SIG-M5 treated with dmso at 0.1 percent for 504 hours (cell line): ENCODE results near the gene TIMP2.
A peak's percentile ranks its signal among the peaks of the same experiment; 100 is the strongest.
"Not testable (repeated sequence)": the region's sequence is repeated elsewhere in the genome, so short reads cannot be mapped to it uniquely, and the experiment has no call there.

Experiments
- DNase-seq: peaks from one replicate; lab custom pipeline; 2025; ENCODE audit not compliant: unreplicated experiment; lab: John Stamatoyannopoulos, UW

TIMP2 gene

DNA sequence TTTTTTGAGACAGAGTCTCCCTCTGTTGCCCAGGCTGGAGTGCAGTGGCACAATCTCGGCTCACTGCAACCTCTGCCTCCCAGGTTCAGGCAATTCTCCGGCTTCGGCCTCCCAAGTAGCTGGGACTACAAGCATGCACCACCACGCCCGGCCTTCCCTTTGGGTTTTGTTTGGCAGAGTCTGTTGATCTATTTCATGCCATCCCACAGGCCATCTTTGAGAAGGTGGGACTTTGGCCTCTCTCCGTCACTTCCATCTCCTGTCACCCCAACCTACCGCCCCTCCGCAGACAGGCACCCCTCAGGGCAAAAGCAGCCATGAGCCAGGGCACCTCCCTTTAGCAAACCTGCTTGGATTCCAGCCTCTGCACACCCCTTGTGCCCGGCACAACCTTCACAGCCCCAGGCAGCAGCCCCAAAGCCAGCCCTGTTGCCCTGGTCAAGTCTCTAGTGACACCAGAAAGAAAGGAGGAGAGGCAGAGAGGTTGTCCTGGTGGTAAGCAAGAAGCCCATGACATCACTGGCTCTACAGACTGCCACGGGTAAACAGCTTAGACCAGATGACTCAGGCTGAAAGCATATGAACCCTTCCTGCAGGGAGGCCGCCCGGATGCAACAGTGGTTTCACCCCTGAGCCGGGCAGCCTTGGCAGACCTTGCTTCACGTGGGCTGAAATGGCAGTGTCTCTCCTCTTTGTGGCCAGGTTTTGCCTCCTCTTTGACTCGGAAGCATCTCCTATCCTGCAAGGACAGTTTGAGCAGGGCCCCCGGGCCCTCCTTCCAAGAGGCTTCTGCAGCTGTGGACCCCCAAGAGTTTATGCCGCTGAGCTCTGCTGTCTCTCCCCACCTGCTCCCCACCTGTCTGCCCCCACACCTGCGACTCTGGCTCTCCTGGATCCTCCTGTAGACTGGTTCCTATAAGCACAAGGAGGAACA, 8.1 kb upstream of the TIMP2 start:
- peak; percentile 84 for DNase-seq

DNA sequence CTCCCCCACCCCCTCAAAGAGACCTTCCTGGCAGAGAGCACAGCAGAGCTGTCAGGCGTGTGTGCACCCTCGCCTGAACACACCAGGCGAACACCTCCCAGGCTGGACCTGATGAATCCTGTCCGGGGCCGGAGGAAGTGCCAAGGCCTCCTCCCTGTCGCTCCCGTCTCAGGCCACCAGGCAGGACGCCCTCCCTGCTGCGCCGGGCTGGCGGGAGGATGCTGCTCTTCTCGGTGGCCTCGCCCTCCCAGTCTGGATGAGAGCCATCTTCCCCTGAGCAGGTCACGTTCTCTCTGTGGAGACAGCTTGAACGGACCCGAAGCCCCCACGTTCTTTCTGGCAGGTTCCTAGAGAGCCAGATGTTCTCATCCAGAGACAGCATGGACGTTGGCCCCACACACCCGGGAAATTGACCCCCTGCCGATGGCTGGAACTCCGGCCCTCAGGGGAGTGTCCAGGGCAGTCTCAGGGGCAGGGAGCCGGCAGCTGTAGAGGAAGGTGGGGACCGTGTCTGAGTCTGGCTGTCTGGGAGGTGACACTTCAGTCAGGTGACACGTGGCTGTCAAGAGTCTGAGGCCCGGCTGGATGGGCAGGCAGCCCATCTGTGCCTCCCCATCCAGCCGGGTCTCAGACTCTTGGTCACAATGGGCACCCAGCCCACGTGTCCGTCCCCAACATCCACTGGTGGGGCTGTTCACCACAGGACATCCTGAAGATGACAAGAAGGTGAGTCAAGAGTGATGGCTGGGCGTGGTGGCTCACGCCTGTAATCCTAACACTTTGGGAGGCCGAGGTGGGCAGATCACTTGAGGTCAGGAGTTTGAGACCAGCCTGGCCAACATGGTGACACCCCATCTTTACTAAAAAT, 5.0 kb upstream of the TIMP2 start:
- no peak for DNase-seq

- DNase-seq = no peak
These were observed 722 bp upstream of the TIMP2 start for GRCh38 chr17:78925662-78926555.

GRCh38 chr17:78924481-78925151, 571 bp downstream of the TIMP2 start:
- no peak for DNase-seq

DNA sequence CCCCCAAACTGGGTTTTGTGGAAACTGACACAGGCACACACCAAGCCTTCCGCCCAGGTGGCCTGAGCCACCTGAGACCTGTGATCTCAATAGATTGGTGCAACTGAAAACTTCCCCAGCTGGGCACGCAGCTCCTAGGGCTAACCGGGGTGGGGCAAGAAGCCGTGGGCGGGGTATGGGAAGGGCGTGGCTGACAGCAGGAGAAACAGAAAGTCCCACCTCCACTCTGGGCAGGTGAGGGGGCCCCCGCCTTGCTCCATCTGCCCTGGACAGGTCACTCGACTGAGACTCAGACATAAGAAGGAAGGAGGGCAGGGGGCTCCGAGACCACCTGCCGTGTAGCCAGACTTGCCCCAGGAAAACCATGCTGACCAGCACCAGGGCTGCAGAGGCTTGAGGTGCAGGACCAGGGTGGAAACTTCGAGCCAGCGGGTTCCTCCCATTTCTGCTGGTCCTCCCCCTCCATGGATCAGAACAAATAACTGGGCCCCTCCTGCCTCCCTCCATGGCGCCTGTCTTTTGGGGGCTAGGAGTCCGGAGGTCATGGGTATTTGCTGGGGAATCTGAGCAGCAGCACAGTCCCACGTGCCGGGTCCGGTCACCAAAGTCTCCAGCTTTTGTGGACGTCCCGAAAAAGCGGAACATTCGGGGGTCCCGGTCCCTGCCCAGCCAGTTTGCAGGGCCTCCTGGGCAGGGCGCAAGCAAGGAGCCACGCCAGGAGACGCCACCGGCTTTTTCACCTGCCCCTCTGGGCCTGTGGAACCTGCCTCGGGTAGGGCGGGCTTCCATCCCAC, 1.3 kb downstream of the TIMP2 start:
- peak; percentile 52 for DNase-seq

DNA sequence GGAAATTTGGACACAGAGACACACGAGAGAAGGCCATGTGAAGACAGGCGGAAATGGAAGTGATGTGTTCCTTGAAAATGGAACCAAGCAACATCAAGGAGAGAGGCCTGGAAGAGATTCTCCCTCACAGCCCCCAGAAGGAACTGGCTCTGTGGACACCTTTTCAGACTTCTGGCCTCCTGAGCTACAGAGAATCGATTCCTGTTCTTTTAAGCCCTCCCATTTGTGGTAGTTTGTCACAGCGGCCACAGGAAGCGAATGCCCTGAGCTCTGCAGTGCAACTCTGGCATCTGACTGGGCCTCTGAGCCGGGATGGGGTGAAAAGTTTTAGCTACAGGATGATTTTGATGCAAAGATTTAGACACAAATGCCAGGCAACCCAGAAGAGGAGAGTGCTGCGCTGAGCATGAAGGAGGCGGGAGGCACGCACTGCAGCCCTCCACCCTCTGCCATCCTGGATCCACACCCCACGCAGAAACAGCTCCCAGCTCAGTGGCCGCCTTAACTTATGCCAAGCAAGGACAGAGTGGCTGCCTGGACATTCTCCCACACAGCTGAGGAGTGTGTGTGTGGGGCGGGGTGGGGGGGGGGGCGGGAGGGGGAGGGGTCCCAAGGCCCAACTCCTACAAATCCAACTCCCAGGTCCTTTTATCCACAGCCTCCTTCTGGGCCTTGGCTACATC, 2.2 kb downstream of the TIMP2 start:
- peak; percentile 61 for DNase-seq

- DNase-seq = no peak
These were observed 3.7 kb downstream of the TIMP2 start for GRCh38 chr17:78921437-78921971.

- no peak for DNase-seq
These were observed 4.7 kb downstream of the TIMP2 start for GRCh38 chr17:78920528-78920927.

- DNase-seq = no peak
These were observed 5.2 kb downstream of the TIMP2 start for GRCh38 chr17:78919861-78920450.

DNA sequence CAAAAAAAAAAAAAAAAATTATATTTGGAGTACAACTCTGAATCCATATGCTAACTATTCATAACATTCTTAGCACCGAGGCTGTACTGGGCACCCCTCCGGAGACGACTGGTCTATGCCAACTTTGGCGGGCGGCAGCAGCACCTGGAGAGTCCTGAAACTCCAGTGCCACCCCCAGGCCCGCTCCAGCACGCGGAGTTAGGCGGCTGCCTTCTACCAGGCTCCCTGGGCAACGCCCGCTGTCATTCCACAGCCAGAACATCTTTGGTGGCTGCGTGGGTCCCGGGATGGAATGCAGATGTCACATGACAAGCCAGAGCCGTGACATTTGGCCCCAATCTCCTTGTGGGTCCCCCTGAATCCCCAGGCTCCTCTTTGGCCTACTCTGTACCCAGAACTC, 6.2 kb downstream of the TIMP2 start:
- no peak for DNase-seq

- DNase-seq = no peak
These were observed 7.5 kb downstream of the TIMP2 start for GRCh38 chr17:78917451-78918275.

GRCh38 chr17:78915872-78916632, 9.1 kb downstream of the TIMP2 start:
- peak; percentile 95 for DNase-seq

DNA sequence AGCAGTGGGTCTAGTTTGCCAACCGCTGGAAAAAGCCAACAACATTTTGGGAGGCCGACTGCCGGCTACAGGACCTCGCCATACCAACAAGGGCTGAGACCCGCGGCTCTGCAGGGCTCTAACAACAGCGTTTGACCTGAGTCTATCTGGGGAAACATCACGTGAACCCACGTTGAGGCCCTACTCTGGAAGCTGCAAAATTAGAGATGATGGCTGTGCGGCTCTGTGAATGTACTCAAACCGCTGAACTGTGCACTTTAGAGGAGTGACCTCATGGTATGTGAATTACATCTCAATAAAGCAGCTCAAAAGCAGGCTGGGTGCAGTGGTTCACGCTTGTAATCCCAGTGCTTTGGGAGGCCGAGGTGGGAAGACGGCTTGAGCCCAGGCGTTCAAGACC, 12.1 kb downstream of the TIMP2 start:
- no peak for DNase-seq

DNA sequence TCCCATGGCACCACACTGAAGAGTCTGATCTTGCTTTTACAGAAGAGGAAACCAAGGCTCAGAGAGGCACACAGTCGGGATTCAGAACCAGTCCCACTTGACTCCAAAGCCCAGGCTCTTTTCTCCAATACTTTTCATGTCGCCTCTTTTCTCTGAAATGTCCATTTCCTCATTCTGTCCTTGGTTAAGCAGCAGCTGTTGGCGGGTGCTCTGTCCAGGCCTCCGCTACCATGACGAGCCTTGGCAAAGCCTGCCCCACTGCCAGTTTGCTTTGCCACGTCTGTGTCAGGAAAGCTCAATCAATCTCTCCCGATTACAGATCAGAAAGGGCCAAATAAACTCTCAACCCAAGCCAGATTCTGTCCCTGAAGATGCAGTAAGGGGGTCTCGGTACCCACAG, 13.1 kb downstream of the TIMP2 start:
- no peak for DNase-seq

- DNase-seq = not testable (repeated sequence)
These were observed 13.6 kb downstream of the TIMP2 start for GRCh38 chr17:78911543-78911942.

DNA sequence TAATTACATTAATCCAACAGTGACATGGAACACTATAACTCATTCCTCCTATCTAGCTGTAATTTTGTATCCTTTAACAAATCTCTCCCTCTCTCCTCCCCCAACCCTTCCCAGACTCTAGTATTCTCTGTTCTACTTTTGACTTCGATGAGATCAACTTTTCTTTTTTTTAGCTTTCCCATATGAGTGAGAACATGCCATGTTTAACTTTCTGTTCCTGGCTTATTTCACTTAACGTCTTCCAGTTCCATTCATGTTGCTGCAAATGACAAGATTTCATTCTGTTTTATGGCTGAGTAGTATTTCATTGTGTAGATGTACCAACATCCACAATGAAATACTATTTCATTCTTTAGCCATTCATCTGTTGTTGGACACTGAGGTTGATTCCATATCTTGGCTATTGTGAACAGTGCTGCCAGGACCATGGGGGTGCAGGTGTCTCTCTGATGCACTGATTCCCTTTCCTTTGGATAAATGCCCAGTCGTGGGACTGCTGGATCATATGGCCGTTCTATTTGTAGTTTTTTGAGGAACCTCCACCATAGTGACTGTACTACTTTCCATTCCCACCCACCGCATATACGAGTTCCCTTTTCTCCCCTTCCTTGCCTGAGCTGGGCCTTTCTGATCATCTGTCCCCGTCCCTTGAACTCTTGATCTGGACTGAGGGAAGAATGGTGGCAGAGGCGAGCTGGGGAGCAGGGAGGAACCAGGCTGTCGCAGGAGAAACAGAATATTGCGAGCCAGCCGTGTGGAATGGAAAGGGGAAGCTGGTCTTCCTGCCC, 14.5 kb downstream of the TIMP2 start:
- DNase-seq = peak; percentile 87
